WI38 (cell line): ENCODE data around the gene PARD3B.

Experiments
- H3K4me3 ChIP-seq: 2 replicates; pipeline ENCODE4 v1.5.1; 2011; ENCODE audit warnings: low read depth, mild to moderate bottlenecking, control low read depth, low read length
- TF ChIP-seq, protein P1 (sequence below): IDR thresholded peaks from 2 replicates; pipeline ENCODE4 v1.5.1; 2012; ENCODE audit warnings: low read depth, mild to moderate bottlenecking, control low read depth, low read length

PARD3B gene

DNA sequence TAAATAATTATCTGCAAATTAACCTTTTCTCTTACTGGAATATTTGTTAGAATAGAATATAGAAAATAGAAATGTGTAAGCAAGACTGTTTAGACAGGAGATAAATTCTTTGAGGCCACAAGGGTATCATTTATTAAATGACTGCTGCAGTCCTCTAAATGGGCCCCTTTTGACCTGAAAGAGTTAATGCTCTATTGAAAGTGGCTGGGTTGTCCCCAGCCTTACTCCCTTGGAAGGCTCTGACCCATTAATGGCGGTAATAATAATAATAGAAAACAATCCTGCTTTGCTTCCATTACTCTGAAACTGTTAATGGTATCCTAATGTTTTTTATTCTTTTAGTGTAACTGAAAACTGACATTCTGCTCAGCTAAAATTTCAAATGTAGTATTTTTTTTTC, 739.1 kb downstream of the PARD3B start:
- TF ChIP-seq, protein P1, sequence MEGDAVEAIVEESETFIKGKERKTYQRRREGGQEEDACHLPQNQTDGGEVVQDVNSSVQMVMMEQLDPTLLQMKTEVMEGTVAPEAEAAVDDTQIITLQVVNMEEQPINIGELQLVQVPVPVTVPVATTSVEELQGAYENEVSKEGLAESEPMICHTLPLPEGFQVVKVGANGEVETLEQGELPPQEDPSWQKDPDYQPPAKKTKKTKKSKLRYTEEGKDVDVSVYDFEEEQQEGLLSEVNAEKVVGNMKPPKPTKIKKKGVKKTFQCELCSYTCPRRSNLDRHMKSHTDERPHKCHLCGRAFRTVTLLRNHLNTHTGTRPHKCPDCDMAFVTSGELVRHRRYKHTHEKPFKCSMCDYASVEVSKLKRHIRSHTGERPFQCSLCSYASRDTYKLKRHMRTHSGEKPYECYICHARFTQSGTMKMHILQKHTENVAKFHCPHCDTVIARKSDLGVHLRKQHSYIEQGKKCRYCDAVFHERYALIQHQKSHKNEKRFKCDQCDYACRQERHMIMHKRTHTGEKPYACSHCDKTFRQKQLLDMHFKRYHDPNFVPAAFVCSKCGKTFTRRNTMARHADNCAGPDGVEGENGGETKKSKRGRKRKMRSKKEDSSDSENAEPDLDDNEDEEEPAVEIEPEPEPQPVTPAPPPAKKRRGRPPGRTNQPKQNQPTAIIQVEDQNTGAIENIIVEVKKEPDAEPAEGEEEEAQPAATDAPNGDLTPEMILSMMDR = no peak
- H3K4me3 ChIP-seq = no peak overlapping the region

DNA sequence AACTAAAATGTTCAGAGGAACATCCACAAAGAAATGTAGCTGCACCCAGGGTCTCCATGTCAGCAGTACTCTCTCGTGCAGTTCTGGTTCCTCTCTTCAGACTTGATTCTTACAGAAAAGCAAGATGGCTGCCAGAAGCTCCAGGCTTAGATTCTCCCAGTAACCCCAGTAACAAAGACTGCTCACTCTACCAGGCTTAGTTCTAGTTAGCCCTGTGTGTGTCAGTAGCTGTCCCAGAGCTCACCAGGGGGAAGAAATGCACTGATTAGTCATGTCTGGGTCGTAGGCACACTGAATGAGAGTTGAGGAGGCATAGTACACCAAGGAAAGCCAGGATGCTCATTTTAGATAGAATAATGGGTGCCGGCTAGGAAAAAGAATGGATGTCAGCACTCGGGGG, 742.0 kb downstream of the PARD3B start:
- TF ChIP-seq, protein P1 = no peak
- H3K4me3 ChIP-seq = no peak overlapping the region

DNA sequence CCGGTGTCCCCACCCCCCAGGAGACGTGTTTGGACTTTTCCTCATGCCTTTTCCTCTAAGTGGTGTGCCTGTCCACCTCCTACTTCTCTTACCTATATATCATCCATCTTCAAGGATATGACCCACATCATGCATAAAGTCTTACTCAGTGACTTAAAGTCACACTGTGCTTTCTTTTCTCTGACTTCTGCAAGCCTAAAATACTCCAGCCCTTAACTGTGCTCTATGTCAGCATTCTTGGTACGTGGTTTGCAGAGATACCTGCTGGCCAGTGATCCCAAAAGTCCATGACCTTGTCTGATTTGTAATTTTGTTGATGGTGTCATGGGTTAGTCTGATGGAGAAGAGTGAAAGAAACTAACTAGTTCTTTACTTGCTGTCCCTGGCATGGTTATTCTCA, 743.4 kb downstream of the PARD3B start:
- TF ChIP-seq, protein P1 = no peak
- no peak overlapping the region for H3K4me3 ChIP-seq

DNA sequence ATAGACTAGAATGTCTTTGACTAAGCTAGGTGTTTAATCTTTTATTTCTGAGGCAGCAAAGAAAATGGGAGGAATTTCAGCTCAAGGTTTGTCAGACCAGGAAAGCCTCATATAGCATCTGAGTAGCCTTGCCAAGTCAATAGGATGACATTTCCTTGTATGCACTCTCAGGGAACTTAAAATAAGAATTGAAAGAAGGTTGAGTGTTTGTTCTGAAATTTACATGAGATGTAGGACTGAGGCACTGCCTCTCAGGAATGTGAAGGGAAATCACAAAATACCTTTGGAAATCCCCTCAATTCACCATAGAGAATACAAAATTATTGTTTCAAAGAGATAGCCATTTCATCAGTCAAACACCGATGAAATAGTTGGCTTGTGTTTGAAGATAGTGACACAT, 745.0 kb downstream of the PARD3B start:
- no peak overlapping the region for H3K4me3 ChIP-seq
- TF ChIP-seq, protein P1 = no peak

DNA sequence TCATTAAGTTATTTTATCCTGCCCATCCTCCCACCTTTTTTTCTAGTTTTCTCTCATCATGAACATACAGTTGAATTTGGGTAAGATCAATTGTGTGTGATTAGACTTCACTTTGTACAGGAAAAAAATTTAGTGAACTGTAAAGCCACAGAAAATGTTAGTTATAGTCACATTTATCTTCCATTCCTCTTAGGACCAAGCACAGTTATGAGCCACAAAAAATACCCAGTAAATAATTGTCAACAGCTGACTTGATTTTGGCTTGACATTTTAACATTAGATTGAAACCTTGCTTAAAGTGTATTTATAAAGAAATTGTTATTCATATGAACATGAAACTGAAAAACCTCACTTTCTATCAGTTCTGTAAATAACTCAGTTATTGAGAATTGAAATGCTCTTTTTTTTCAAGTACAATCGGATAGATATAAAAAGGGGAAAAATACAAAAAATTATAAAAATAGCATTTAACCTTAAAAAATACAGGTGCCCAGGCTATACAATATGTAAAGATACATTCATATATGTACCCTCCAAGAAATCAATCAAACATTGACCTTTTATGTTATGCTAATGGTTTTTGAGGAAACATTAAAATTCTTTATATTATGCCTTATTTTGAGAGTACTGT, 747.5 kb downstream of the PARD3B start:
- no peak overlapping the region for H3K4me3 ChIP-seq
- TF ChIP-seq, protein P1 = no peak

DNA sequence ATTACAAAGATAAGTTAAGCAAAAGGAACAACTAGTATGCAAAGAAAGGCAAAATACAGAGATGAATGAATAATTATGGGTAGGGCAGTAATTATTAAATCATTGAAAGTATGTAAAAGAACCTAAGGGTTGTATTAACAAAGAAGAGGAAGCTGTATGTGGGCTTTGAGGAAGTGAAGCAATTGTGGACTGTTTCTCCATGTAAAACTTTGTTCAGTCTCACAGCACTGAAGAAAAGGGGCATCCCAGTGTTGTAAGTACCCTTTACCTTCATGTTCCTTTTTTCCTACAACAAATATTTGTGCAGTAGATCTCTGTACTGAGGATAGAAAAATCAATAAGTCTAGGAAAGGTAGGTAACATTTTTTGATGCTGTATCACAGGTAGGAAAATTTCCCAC, 748.3 kb downstream of the PARD3B start:
- H3K4me3 ChIP-seq = no peak overlapping the region
- TF ChIP-seq, protein P1 = no peak

DNA sequence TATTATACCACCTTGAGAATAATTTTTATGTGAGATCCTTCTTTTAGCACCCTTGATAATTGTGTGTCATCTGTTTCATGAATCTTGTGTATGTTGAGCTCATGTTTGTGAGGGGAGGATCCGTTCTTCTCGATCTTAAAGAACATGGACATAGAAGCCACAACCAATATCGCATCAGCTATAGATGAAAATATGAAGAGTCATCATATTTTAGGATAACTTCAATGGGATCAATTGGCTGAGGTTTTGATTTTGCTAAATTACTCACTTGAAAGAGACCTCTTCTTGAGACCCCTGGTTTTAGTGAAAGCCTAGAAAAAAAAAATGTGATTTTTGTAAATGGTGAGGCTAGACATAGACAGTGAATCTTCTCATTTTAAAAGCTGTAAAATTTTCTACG, 751.7 kb downstream of the PARD3B start:
- TF ChIP-seq, protein P1 = no peak
- no peak overlapping the region for H3K4me3 ChIP-seq
